Stimulated activated naive CD8-positive, alpha-beta T cell treated with anti-CD3 and anti-CD28 coated beads, Interleukin-15, Interleukin-2, amounts not matched to agents 100 ng/mL and 50 ng/mL, for 24 hours (primary cell): ENCODE results near the gene ZMYM2.

Source experiments
- H3K27ac Mint-ChIP-seq: one replicate; pipeline ENCODE4 v1.8.0; 2021; ENCODE audit warnings: mild to moderate bottlenecking, mixed read lengths
- H3K27me3 Mint-ChIP-seq: one replicate; pipeline ENCODE4 v1.8.0; 2021; ENCODE audit warnings: mixed read lengths
- H3K36me3 Mint-ChIP-seq: one replicate; pipeline ENCODE4 v1.8.0; 2021; ENCODE audit warnings: low read depth, mixed read lengths
- H3K4me1 Mint-ChIP-seq: one replicate; pipeline ENCODE4 v1.8.0; 2021; ENCODE audit warnings: low read depth, mixed read lengths
- H3K4me3 Mint-ChIP-seq: one replicate; pipeline ENCODE4 v1.8.0; 2021; ENCODE audit warnings: mild to moderate bottlenecking, mixed read lengths
- H3K9me3 Mint-ChIP-seq: one replicate; pipeline ENCODE4 v1.8.0; 2021; ENCODE audit warnings: mixed read lengths

ZMYM2 gene

GRCh38 chr13:20099319-20099718 is 140.8 kb downstream of the ZMYM2 start:
- no peaks in the 10 kb centered on the region for H3K36me3 Mint-ChIP-seq
- H3K27me3 Mint-ChIP-seq = peaks cover 32% of the 10 kb centered on the region

GRCh38 chr13:20101467-20102316 is 143.2 kb downstream of the ZMYM2 start:
- Mint-ChIP-seq H3K4me3 (no peak overlapping the region), H3K9me3 (no peaks in the 10 kb centered on the region), H3K4me1 (no peaks in the 10 kb centered on the region), H3K27ac (no peak overlapping the region), H3K27me3 (peaks cover 41% of the 10 kb centered on the region), H3K36me3 (no peaks in the 10 kb centered on the region)

More at GRCh38 chr13:20099319-20099718, 140.8 kb downstream of the ZMYM2 start:
- Mint-ChIP-seq H3K27ac (no peak overlapping the region), H3K9me3 (no peaks in the 10 kb centered on the region), H3K4me1 (no peaks in the 10 kb centered on the region), H3K4me3 (no peak overlapping the region)

GRCh38 chr13:20102525-20103180 is 144.1 kb downstream of the ZMYM2 start:
- H3K4me3 Mint-ChIP-seq = no peak overlapping the region
- H3K36me3 Mint-ChIP-seq = no peaks in the 10 kb centered on the region
- no peaks in the 10 kb centered on the region for H3K9me3 Mint-ChIP-seq
- peaks cover 41% of the 10 kb centered on the region for H3K27me3 Mint-ChIP-seq
- H3K4me1 Mint-ChIP-seq = no peaks in the 10 kb centered on the region
- no peak overlapping the region for H3K27ac Mint-ChIP-seq

GRCh38 chr13:20105161-20105689 is 146.7 kb downstream of the ZMYM2 start:
- H3K4me1 Mint-ChIP-seq = no peaks in the 10 kb centered on the region
- H3K27ac Mint-ChIP-seq = no peak overlapping the region
- no peaks in the 10 kb centered on the region for H3K36me3 Mint-ChIP-seq
- peaks cover 44% of the 10 kb centered on the region for H3K27me3 Mint-ChIP-seq
- no peaks in the 10 kb centered on the region for H3K9me3 Mint-ChIP-seq
- no peak overlapping the region for H3K4me3 Mint-ChIP-seq

GRCh38 chr13:20106742-20107141 is 148.2 kb downstream of the ZMYM2 start:
- H3K27me3 Mint-ChIP-seq = peaks cover 33% of the 10 kb centered on the region
- H3K36me3 Mint-ChIP-seq = no peaks in the 10 kb centered on the region
- no peak overlapping the region for H3K27ac Mint-ChIP-seq
- no peaks in the 10 kb centered on the region for H3K4me1 Mint-ChIP-seq
- H3K4me3 Mint-ChIP-seq = no peak overlapping the region
- H3K9me3 Mint-ChIP-seq = no peaks in the 10 kb centered on the region

GRCh38 chr13:20109037-20109436 is 150.5 kb downstream of the ZMYM2 start:
- Mint-ChIP-seq H3K27ac (no peak overlapping the region), H3K4me3 (no peak overlapping the region), H3K36me3 (no peaks in the 10 kb centered on the region), H3K27me3 (peaks cover 17% of the 10 kb centered on the region), H3K4me1 (no peaks in the 10 kb centered on the region), H3K9me3 (no peaks in the 10 kb centered on the region)

GRCh38 chr13:20114066-20114610 is 155.6 kb downstream of the ZMYM2 start:
- no peak overlapping the region for H3K4me3 Mint-ChIP-seq
- H3K36me3 Mint-ChIP-seq = no peaks in the 10 kb centered on the region
- H3K4me1 Mint-ChIP-seq = peaks cover 2% of the 10 kb centered on the region
- no peaks in the 10 kb centered on the region for H3K9me3 Mint-ChIP-seq
- H3K27me3 Mint-ChIP-seq = no peaks in the 10 kb centered on the region
- H3K27ac Mint-ChIP-seq = no peak overlapping the region

- H3K9me3 Mint-ChIP-seq = no peaks in the 10 kb centered on the region
- no peak overlapping the region for H3K4me3 Mint-ChIP-seq
These were observed 157.7 kb downstream of the ZMYM2 start for GRCh38 chr13:20116213-20116612.

GRCh38 chr13:20118268-20119140 is 160.0 kb downstream of the ZMYM2 start:
- Mint-ChIP-seq H3K27ac (no peak overlapping the region), H3K9me3 (no peaks in the 10 kb centered on the region), H3K36me3 (no peaks in the 10 kb centered on the region), H3K4me1 (peaks cover 20% of the 10 kb centered on the region), H3K4me3 (peak overlapping the region; percentile 83), H3K27me3 (no peaks in the 10 kb centered on the region)

More at GRCh38 chr13:20116213-20116612, 157.7 kb downstream of the ZMYM2 start:
- H3K27me3 Mint-ChIP-seq = no peaks in the 10 kb centered on the region
- no peaks in the 10 kb centered on the region for H3K36me3 Mint-ChIP-seq
- peaks cover 18% of the 10 kb centered on the region for H3K4me1 Mint-ChIP-seq
- H3K27ac Mint-ChIP-seq = no peak overlapping the region

- Mint-ChIP-seq H3K4me1 (peaks cover 20% of the 10 kb centered on the region), H3K9me3 (no peaks in the 10 kb centered on the region), H3K4me3 (peak overlapping the region; percentile 83), H3K36me3 (no peaks in the 10 kb centered on the region), H3K27ac (peak overlapping the region; percentile 79), H3K27me3 (peaks cover 9% of the 10 kb centered on the region)
These were observed 161.4 kb downstream of the ZMYM2 start for GRCh38 chr13:20119960-20120359.

- no peaks in the 10 kb centered on the region for H3K36me3 Mint-ChIP-seq
- peaks cover 21% of the 10 kb centered on the region for H3K27me3 Mint-ChIP-seq
- no peaks in the 10 kb centered on the region for H3K9me3 Mint-ChIP-seq
- peak overlapping the region; percentile 44 for H3K4me3 Mint-ChIP-seq
- no peak overlapping the region for H3K27ac Mint-ChIP-seq
- peaks cover 20% of the 10 kb centered on the region for H3K4me1 Mint-ChIP-seq
These were observed 162.6 kb downstream of the ZMYM2 start for GRCh38 chr13:20121159-20121525.

GRCh38 chr13:20124303-20124702 is 165.8 kb downstream of the ZMYM2 start:
- no peak overlapping the region for H3K27ac Mint-ChIP-seq
- H3K4me1 Mint-ChIP-seq = peaks cover 16% of the 10 kb centered on the region
- H3K9me3 Mint-ChIP-seq = no peaks in the 10 kb centered on the region
- H3K4me3 Mint-ChIP-seq = no peak overlapping the region
- H3K27me3 Mint-ChIP-seq = peaks cover 26% of the 10 kb centered on the region
- H3K36me3 Mint-ChIP-seq = no peaks in the 10 kb centered on the region

- Mint-ChIP-seq H3K27me3 (peaks cover 26% of the 10 kb centered on the region), H3K36me3 (no peaks in the 10 kb centered on the region), H3K4me3 (no peak overlapping the region), H3K27ac (no peak overlapping the region), H3K4me1 (peaks cover 8% of the 10 kb centered on the region), H3K9me3 (no peaks in the 10 kb centered on the region)
These were observed 166.7 kb downstream of the ZMYM2 start for GRCh38 chr13:20125129-20125782.

GRCh38 chr13:20125783-20126165 is 167.2 kb downstream of the ZMYM2 start:
- Mint-ChIP-seq H3K36me3 (no peaks in the 10 kb centered on the region), H3K9me3 (no peaks in the 10 kb centered on the region), H3K27me3 (peaks cover 26% of the 10 kb centered on the region), H3K4me3 (no peak overlapping the region), H3K27ac (no peak overlapping the region), H3K4me1 (peaks cover 4% of the 10 kb centered on the region)
